Right lobe of liver (tissue), 6 donors: ENCODE results near the gene WTIP. TPM values are rescaled to one million over a fixed set of nuclear protein-coding genes. Genes with fewer than 3 reads are reported as not detected.
"Not testable (repeated sequence)": the region's sequence is repeated elsewhere in the genome, so short reads cannot be mapped to it uniquely, and the experiment has no call there.

ENCODE experiments used
- ATAC-seq, 4 donors: fragments of 200-7000 bp; cut with Tn5 transposase; one replicate each; pipeline ENCODE4 v1.9.1; 2020; ENCODE audit warnings: mild to moderate bottlenecking in 4 of 4, moderate library complexity in 4 of 4
- DNase-seq, 3 donors: peaks; one replicate each; pipeline ENCODE4 v3.0.0-alpha.2; 2020
- H3K27ac ChIP-seq, 3 donors: fragments of 200-600 bp; one replicate each; pipeline ENCODE4 v1.8.0; 2022
- H3K27me3 ChIP-seq, 2 donors: fragments of 200-600 bp; one replicate each; pipeline ENCODE4 v1.8.0; 2022
- H3K36me3 ChIP-seq, 4 donors: fragments of 200-600 bp; sonication (generic) in 1 of 4; one replicate each; pipeline versions ENCODE4 v1.5.1 to v1.8.0; 2017 to 2022; ENCODE audit warnings: control low read depth in 1 of 4
- H3K4me1 ChIP-seq, 4 donors: fragments of 200-600 bp; sonication (generic) in 1 of 4; one replicate each; pipeline versions ENCODE4 v1.5.1 to v1.8.0; 2017 to 2022; ENCODE audit warnings: control low read depth in 1 of 4
- H3K4me3 ChIP-seq, 3 donors: fragments of 200-600 bp; one replicate each; pipeline ENCODE4 v1.8.0; 2022
- H3K9me3 ChIP-seq, 4 donors: fragments of 200-600 bp; sonication (generic) in 1 of 4; one replicate each; pipeline versions ENCODE4 v1.5.1 to v1.8.0; 2017 to 2022; ENCODE audit warnings: control low read depth in 1 of 4
- POLR2A ChIP-seq: fragments of 450-650 bp; IDR thresholded peaks from one replicate; pipeline ENCODE4 v1.6.1; 2017; ENCODE audit warnings: antibody characterized with exemption, mild to moderate bottlenecking
- WGBS: methylation state at CpG from one replicate; pipeline ENCODE4 v1.1.6; 2018; ENCODE audit warnings: low coverage, low lambda C conversion rate; ENCODE audit not compliant: insufficient coverage; ENCODE audit errors: missing lambda C conversion rate; 5-methylcytosine and 5-hydroxymethylcytosine counted together
- intact Hi-C, 2 donors: fragments of 100-400 bp; cut with DNase I; formaldehyde crosslinking; loops; one replicate each; pipeline versions ENCODE4 v1.11.2 to v1.14.1; 2022
- total RNA-seq, 6 experiments: library from RNA; depleted of rRNA in 2 of 6; stranded (reverse); fragments of >200 nt in 2 of 6; fragmentation: NEBNext Ultra II Directional in 3 of 6; extraction: Animal tissue kit (Norgen Biotek cat#: 25700) in 3 of 6; gene quantifications; one replicate each; pipeline versions ENCODE4 v1.1.0 to v1.2.4, GENCODE V29; 2016 to 2023
- TF ChIP-seq, protein P1 (sequence below), 4 donors: fragments of 200-600 bp in 3 of 4; fragments of 450-650 bp in 1 of 4; IDR thresholded peaks; one replicate each; pipeline versions ENCODE4 v1.5.1 to v1.8.0; 2016 to 2022; ENCODE audit warnings: antibody characterized with exemption in 4 of 4, mild to moderate bottlenecking in 2 of 4
- donor health status: DM: no; HTN: yes; CAD: no.
- donor health status: DM: no; HTN: no; CAD: no.
- donor health status: DM: no; HTN: no; CAD: no.
- donor health status: DM: no; HTN: yes; CAD: no.
- donor health status: DM: no; HTN: yes; CAD: no.

WTIP gene
- total RNA-seq, 6 experiments from 2014 or later, result 0.19 to 1.8 (median 1.3) TPM

DNA sequence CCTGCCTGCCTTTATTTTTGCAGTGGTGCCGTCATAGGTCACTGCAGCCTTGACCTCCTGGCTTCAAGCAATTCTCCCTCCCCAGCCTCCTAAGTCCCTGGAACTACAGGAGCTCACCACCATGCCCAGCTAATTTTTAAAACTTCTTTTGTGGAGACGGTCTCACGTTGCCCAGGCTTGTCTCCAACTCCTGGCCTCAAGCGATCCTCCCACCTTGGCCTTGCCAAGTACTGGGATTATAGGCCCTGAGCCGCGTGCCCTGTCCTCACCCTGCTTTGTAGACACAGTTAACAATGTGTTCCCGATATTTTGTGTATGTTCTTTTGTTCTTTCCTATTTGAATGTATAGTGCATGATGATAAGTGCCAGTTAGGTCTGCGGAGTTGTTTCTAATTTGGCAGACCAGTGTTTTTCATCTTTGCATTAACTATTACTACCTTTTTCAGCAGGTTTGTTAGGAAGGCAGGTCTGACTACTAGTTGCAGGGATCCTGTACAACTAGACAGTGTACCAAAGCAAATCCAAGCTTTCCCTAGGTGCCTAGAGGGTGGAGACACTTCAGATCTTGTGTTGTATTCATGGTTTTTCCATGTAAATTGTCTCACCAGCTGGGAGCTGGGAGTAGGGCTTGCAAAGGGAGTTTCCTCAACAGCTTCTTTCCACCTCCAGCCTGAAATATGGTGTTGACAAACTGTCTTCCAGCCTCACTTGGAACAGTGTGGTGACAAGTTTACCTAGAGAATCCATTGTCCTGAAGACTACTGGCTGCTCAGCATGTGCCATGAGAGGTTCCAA, 9.5 kb upstream of the WTIP start:
- H3K27ac ChIP-seq, result no peak overlapping the region

DNA sequence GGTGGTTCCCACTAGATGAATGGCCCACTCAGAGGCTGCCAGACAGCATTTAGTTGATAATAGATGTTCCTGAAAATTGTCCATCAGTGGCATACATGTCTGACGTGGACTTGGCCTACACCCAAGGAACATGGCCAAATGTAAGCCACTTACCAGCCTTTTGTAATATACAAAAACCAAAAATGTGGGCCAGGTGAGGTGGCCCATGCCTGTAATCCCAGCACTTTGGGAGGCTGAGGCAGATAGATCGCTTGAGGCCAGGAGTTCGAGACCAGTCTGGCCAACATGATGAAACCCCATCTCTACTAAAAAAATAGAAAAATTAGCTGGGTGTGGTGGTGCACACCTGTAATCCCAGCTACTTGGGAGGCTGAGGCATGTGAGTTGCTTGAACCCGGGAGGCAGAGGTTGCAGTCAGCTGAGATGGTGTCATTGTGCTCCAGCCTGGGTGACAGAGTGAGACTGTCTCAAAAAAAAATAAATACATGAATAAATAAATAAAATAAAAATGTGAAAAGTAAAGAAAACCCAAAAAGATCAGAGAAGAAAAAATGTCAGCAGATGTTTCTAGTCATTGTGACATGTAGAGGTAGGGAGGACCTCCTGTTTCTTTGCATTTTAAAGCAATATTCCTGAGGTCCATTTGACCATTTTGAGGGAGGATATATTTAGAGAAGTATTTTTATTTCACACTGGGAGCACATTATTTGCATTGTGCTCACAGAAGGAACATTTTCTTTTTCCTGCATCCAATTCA, 7.1 kb upstream of the WTIP start:
- H3K27ac ChIP-seq, result no peak overlapping the region
- no peaks in the 10 kb centered on the region for H3K4me1 ChIP-seq
- no peak for ATAC-seq
- H3K36me3 ChIP-seq, result peaks cover 0 to 33% (median 11%) of the 10 kb centered on the region in 4 donors
- no peaks in the 10 kb centered on the region for H3K9me3 ChIP-seq
- DNase-seq, result no peak
- 75% methylated on average over 2 of the region's 4 CpGs for WGBS
- H3K4me3 ChIP-seq, result no peak overlapping the region
- H3K27me3 ChIP-seq, result no peaks in the 10 kb centered on the region
- TF ChIP-seq POLR2A, result no peak
- TF ChIP-seq, protein P1, sequence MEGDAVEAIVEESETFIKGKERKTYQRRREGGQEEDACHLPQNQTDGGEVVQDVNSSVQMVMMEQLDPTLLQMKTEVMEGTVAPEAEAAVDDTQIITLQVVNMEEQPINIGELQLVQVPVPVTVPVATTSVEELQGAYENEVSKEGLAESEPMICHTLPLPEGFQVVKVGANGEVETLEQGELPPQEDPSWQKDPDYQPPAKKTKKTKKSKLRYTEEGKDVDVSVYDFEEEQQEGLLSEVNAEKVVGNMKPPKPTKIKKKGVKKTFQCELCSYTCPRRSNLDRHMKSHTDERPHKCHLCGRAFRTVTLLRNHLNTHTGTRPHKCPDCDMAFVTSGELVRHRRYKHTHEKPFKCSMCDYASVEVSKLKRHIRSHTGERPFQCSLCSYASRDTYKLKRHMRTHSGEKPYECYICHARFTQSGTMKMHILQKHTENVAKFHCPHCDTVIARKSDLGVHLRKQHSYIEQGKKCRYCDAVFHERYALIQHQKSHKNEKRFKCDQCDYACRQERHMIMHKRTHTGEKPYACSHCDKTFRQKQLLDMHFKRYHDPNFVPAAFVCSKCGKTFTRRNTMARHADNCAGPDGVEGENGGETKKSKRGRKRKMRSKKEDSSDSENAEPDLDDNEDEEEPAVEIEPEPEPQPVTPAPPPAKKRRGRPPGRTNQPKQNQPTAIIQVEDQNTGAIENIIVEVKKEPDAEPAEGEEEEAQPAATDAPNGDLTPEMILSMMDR (IDR thresholded peaks at IDR 0.05), result no peak
- intact Hi-C loops, result no loop called here

More for the DNA sequence above, 9.5 kb upstream of the WTIP start:
- Histone ChIP-seq H3K36me3 (peaks cover 0 to 56% (median 21%) of the 10 kb centered on the region in 4 donors), H3K27me3 (no peaks in the 10 kb centered on the region), H3K9me3 (no peaks in the 10 kb centered on the region), H3K4me1 (no peaks in the 10 kb centered on the region), H3K4me3 (no peak overlapping the region)
- DNase-seq, result no peak
- no peak for ATAC-seq
- WGBS, result 92% methylated on average over 8 of the region's 8 CpGs
- no peak for TF ChIP-seq POLR2A
- TF ChIP-seq, protein P1 (IDR thresholded peaks at IDR 0.05), result no peak
- intact Hi-C loops, result no loop called here

DNA sequence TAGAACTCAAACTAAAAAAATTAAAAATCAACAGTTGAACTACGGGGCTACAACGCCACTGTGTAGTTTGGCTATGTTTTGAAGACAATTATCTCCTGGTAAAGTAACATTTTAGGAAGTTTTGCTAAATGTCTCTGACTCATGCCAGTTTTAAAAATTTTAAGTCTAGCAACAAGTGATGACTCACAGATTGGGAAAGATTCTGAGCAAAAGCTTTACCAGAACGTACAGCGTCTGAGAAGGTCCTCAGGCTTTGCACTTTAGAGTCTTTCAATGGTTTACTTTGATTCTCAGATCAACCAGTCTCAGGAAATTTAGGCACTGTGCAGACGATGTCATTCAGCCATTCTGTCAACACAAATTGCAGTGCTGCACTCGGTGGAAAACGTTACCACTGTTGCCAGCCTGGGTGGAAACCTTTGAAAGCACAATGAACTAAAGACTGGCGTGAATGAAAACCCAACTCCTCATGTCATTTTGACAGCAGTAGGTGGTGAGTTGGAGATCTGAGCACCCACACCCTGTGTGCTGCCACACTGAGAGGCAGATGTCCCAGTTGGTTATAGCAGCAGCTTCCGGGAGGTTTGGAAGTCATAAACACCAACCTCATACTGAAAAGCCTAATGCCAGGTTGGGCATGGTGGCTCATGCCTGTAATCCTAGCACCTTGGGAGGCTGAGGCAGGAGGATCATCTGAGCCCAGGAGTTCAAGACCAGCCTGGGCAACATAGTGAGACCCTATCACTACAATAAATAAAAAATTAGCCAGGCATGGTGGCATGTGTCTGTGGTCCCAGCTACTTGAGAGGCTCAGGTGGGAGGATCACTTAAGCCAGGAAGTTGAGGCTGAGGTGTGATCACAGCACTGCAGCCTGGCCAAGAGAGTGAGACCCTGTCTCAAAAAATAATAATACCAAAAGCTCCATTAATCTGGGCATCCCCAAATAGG, 6.3 kb upstream of the WTIP start:
- H3K4me1 ChIP-seq, result no peaks in the 10 kb centered on the region
- peaks cover 0 to 24% (median 7%) of the 10 kb centered on the region in 4 donors for H3K36me3 ChIP-seq
- no peak overlapping the region for H3K4me3 ChIP-seq
- no peak overlapping the region for H3K27ac ChIP-seq
- H3K27me3 ChIP-seq, result no peaks in the 10 kb centered on the region
- DNase-seq (no peak), ATAC-seq (no peak)
- TF ChIP-seq POLR2A, result no peak
- TF ChIP-seq, protein P1 (IDR thresholded peaks at IDR 0.05), result no peak
- intact Hi-C loops, result no loop called here
- 62% methylated on average over 8 of the region's 9 CpGs for WGBS
- no peaks in the 10 kb centered on the region for H3K9me3 ChIP-seq

DNA sequence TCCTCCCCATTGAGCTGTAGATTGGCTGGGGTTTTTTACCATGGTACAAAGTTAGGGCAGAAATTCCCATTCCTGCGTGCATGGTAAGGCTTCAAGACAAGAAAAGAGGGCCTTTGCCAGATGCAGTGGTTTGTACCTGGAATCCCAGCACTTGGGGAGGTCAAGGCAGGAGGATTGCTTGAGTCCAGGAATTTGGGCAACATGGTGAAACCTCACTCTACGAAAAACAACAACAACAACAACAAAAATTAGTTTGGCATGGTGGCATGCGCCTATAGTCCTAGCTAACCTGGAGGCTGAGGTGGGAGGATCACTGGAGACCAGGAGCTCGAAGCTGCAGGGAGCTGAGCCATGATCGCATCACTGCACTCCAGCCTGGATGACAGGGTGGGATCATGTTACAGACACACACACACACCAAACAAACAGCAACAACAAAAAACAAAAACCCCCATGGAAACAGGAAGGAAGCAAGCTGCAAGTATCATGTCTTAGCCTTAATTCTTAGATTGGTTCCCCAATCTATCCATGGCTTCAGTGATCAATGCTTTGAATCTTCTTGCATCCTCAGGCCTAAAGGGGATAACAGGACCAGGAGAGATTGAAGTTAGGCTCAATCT, 5.5 kb upstream of the WTIP start:
- TF ChIP-seq, protein P1 (IDR thresholded peaks at IDR 0.05), result no peak
- TF ChIP-seq POLR2A, result no peak
- Histone ChIP-seq H3K9me3 (no peaks in the 10 kb centered on the region), H3K4me3 (no peak overlapping the region), H3K4me1 (no peaks in the 10 kb centered on the region), H3K36me3 (peaks cover 0 to 21% (median 6%) of the 10 kb centered on the region in 4 donors), H3K27me3 (peaks cover 0 to 6% of the 10 kb centered on the region in 2 donors), H3K27ac (no peak overlapping the region)
- ATAC-seq, result no peak
- DNase-seq, result no peak
- 86% methylated on average over 3 of the region's 5 CpGs for WGBS
- intact Hi-C loops, result no loop called here

DNA sequence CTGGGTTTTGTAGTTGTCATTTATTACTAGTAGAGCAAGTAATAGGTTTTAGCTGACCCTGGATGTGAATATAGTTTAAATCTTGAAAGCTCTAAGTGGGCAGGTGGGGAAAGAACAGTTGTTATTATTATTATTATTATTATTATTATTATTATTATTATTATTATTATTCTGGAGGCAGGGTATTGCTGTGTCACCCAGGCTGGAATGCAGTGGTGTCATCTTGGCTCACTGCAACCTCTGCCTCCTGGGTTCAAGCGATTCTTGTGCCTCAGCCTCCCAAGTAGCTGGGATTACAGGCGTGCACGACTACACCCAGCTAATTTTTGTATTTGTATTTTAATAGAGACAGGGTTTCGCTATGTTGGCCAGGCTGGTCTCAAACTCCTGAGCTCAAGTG, 3.1 kb upstream of the WTIP start:
- H3K36me3 ChIP-seq, H3K9me3 ChIP-seq, H3K4me3 ChIP-seq, DNase-seq, H3K27ac ChIP-seq, H3K4me1 ChIP-seq, intact Hi-C loops, ATAC-seq: not testable (repeated sequence)
- H3K27me3 ChIP-seq, result peaks cover 0 to 10% of the 10 kb centered on the region in 2 donors
- 100% methylated on average over 2 of the region's 4 CpGs for WGBS
